CD8-positive, alpha-beta memory T cell (primary cell): ENCODE data around the gene SPON1. TPM values are rescaled to one million over a fixed set of nuclear protein-coding genes. Genes with fewer than 3 reads are reported as not detected.

Experiments
- CTCF ChIA-PET: fragments of 350-600 bp; sonication (Branson Sonifier 250); formaldehyde crosslinking; loops from one replicate; lab custom pipeline; 2021; ENCODE audit warnings: antibody characterized with exemption; lab: Charles Lee
- POLR2A ChIA-PET: fragments of 350-600 bp; sonication (Branson Sonifier 250); formaldehyde crosslinking; loops from one replicate; lab custom pipeline; 2021; ENCODE audit warnings: antibody characterized with exemption; lab: Charles Lee
- DNase-seq, 5 donors: peaks; one replicate each; pipeline versions ENCODE4 v3.0.0 to v3.0.0-alpha.2; 2020 to 2022; ENCODE audit warnings: mixed read lengths in 1 of 5
- H3K27ac ChIP-seq: one replicate; pipeline ENCODE4 v1.7.0; 2013; ENCODE audit warnings: low read depth, mild to moderate bottlenecking, low read length, moderate library complexity
- H3K27me3 ChIP-seq: 2 replicates; pipeline ENCODE4 v1.7.0; 2013; ENCODE audit warnings: low read length, mild to moderate bottlenecking; ENCODE audit not compliant: insufficient read depth, poor library complexity, severe bottlenecking
- H3K36me3 ChIP-seq: 2 replicates; pipeline ENCODE4 v1.7.0; 2013; ENCODE audit warnings: mild to moderate bottlenecking, low read length, moderate library complexity; ENCODE audit not compliant: insufficient read depth
- H3K4me1 ChIP-seq: 2 replicates; pipeline ENCODE4 v1.7.0; 2013; ENCODE audit warnings: mild to moderate bottlenecking, low read length, moderate library complexity; ENCODE audit not compliant: insufficient read depth
- H3K4me3 ChIP-seq: 2 replicates; pipeline ENCODE4 v1.7.0; 2013; ENCODE audit warnings: mild to moderate bottlenecking, low read length
- H3K9me3 ChIP-seq: 2 replicates; pipeline ENCODE4 v1.7.0; 2013; ENCODE audit warnings: mild to moderate bottlenecking, low read length
- H3K27ac Mint-ChIP-seq, 8 donors: one replicate each; pipeline ENCODE4 v1.8.0; 2020 to 2021; ENCODE audit warnings: mixed read lengths in 8 of 8, mild to moderate bottlenecking in 6 of 8, inconsistent platforms in 3 of 8, moderate library complexity in 3 of 8
- H3K27me3 Mint-ChIP-seq, 2 donors: one replicate each; pipeline ENCODE4 v1.8.0; 2020 to 2021; ENCODE audit warnings: mixed read lengths in 2 of 2, mild to moderate bottlenecking in 1 of 2, moderate library complexity in 1 of 2
- H3K36me3 Mint-ChIP-seq, 3 donors: one replicate each; pipeline ENCODE4 v1.8.0; 2020 to 2021; ENCODE audit warnings: mixed read lengths in 3 of 3, inconsistent platforms in 1 of 3, mild to moderate bottlenecking in 1 of 3
- H3K4me1 Mint-ChIP-seq, 3 donors: one replicate each; pipeline ENCODE4 v1.8.0; 2020 to 2021; ENCODE audit warnings: mixed read lengths in 3 of 3, inconsistent platforms in 1 of 3, mild to moderate bottlenecking in 1 of 3
- H3K4me3 Mint-ChIP-seq, 7 donors: one replicate each; pipeline ENCODE4 v1.8.0; 2020 to 2021; ENCODE audit warnings: mixed read lengths in 7 of 7, mild to moderate bottlenecking in 6 of 7, moderate library complexity in 4 of 7, inconsistent platforms in 2 of 7
- H3K9me3 Mint-ChIP-seq, 5 donors: one replicate each; pipeline ENCODE4 v1.8.0; 2020 to 2022; ENCODE audit warnings: mixed read lengths in 5 of 5, mild to moderate bottlenecking in 3 of 5, moderate library complexity in 2 of 5, inconsistent platforms in 1 of 5
- polyA plus RNA-seq: library from polyadenylated mRNA; unstranded; fragments of 300-500 nt; fragmentation: Illumina TruSeq; gene quantifications from one replicate; pipeline ENCODE4 v1.2.3, GENCODE V29; 2021
- total RNA-seq, 2 experiments: library from RNA; stranded (reverse); gene quantifications; one replicate each; pipeline ENCODE4 v1.2.3, GENCODE V29; 2021

SPON1 gene
- total and polyA plus RNA-seq, 3 experiments from 2014 or later, result 0.81 to 2.0 (median 0.97) TPM

- no peak overlapping the region for H3K27ac Mint-ChIP-seq
- Histone ChIP-seq H3K36me3 (no peaks in the 10 kb centered on the region), H3K9me3 (no peaks in the 10 kb centered on the region), H3K27ac (no peak overlapping the region), H3K27me3 (peaks cover 46% of the 10 kb centered on the region), H3K4me1 (peaks cover 15% of the 10 kb centered on the region), H3K4me3 (no peak overlapping the region)
- H3K36me3 Mint-ChIP-seq, result no peaks in the 10 kb centered on the region
- CTCF ChIA-PET, result interaction anchor here (0.9 kb wide), 1 partner anchor 9 kb away, joined by 3 read pairs; no protein-coding TSS in a partner anchor
- H3K9me3 Mint-ChIP-seq, result no peaks in the 10 kb centered on the region
- POLR2A ChIA-PET, result no interaction called here
- H3K4me1 Mint-ChIP-seq, result peaks cover 8 to 21% (median 13%) of the 10 kb centered on the region in 3 donors
- no peak for DNase-seq
- H3K27me3 Mint-ChIP-seq, result peaks cover 36 to 58% of the 10 kb centered on the region in 2 donors
- peak overlapping the region in 1 of 7 donors; percentile 15 for H3K4me3 Mint-ChIP-seq
Measured at GRCh38 chr11:13966013-13966412, 3.5 kb downstream of the SPON1 start.

- Histone ChIP-seq H3K4me1 (peaks cover 15% of the 10 kb centered on the region), H3K27ac (no peak overlapping the region), H3K9me3 (no peaks in the 10 kb centered on the region), H3K27me3 (peaks cover 41% of the 10 kb centered on the region), H3K4me3 (no peak overlapping the region), H3K36me3 (no peaks in the 10 kb centered on the region)
- CTCF ChIA-PET, result interaction anchor here (0.9 kb wide), 1 partner anchor 10 kb away, joined by 3 read pairs; no protein-coding TSS in a partner anchor
- no peaks in the 10 kb centered on the region for H3K9me3 Mint-ChIP-seq
- H3K4me3 Mint-ChIP-seq, result no peak overlapping the region
- H3K4me1 Mint-ChIP-seq, result peaks cover 8 to 21% (median 13%) of the 10 kb centered on the region in 3 donors
- H3K36me3 Mint-ChIP-seq, result no peaks in the 10 kb centered on the region
- POLR2A ChIA-PET, result no interaction called here
- no peak for DNase-seq
- peaks cover 32 to 53% of the 10 kb centered on the region in 2 donors for H3K27me3 Mint-ChIP-seq
- H3K27ac Mint-ChIP-seq, result no peak overlapping the region
Measured at GRCh38 chr11:13966486-13966885, 4.0 kb downstream of the SPON1 start.

GRCh38 chr11:13970986-13971385 is 8.5 kb downstream of the SPON1 start:
- Mint-ChIP-seq H3K9me3 (no peaks in the 10 kb centered on the region), H3K4me3 (no peak overlapping the region), H3K27ac (peak overlapping the region in 2 of 8 donors; percentile 23 to 44), H3K4me1 (peaks cover 0 to 2% (median 0%) of the 10 kb centered on the region in 3 donors), H3K27me3 (peaks cover 6 to 30% of the 10 kb centered on the region in 2 donors), H3K36me3 (no peaks in the 10 kb centered on the region)
- Histone ChIP-seq H3K27ac (no peak overlapping the region), H3K9me3 (no peaks in the 10 kb centered on the region), H3K4me1 (no peaks in the 10 kb centered on the region), H3K27me3 (peaks cover 8% of the 10 kb centered on the region), H3K4me3 (no peak overlapping the region), H3K36me3 (no peaks in the 10 kb centered on the region)
- ChIA-PET CTCF (interaction anchor here (0.8 to 2.1 kb wide), 7 partner anchors 9 to 199 kb away, joined by 3 to 8 read pairs (median 4); partner anchors contain the start of gene SPON1), POLR2A (no interaction called here)
- DNase-seq, result no peak

GRCh38 chr11:13972043-13972910 is 9.8 kb downstream of the SPON1 start:
- no peaks in the 10 kb centered on the region for H3K9me3 Mint-ChIP-seq
- Histone ChIP-seq H3K9me3 (no peaks in the 10 kb centered on the region), H3K27me3 (no peaks in the 10 kb centered on the region), H3K4me3 (no peak overlapping the region), H3K36me3 (no peaks in the 10 kb centered on the region), H3K27ac (no peak overlapping the region), H3K4me1 (no peaks in the 10 kb centered on the region)
- no peaks in the 10 kb centered on the region for H3K36me3 Mint-ChIP-seq
- ChIA-PET CTCF (interaction anchor here (1.3 to 1.5 kb wide), 2 partner anchors 9 to 276 kb away, joined by 3 to 4 read pairs; no protein-coding TSS in a partner anchor), POLR2A (no interaction called here)
- peaks cover 2 to 17% of the 10 kb centered on the region in 2 donors for H3K27me3 Mint-ChIP-seq
- H3K27ac Mint-ChIP-seq, result peak overlapping the region in 1 of 8 donors; percentile 10
- H3K4me1 Mint-ChIP-seq, result peaks cover 0 to 2% (median 0%) of the 10 kb centered on the region in 3 donors
- no peak overlapping the region for H3K4me3 Mint-ChIP-seq
- DNase-seq, result no peak

- DNase-seq, result no peak
- POLR2A ChIA-PET, result no interaction called here
- no peak overlapping the region for H3K27ac Mint-ChIP-seq
Measured at GRCh38 chr11:13972944-13973343, 10.4 kb downstream of the SPON1 start.

GRCh38 chr11:13974631-13975030 is 12.1 kb downstream of the SPON1 start:
- peaks cover 2 to 27% of the 10 kb centered on the region in 2 donors for H3K27me3 Mint-ChIP-seq
- DNase-seq, result no peak
- Histone ChIP-seq H3K4me3 (no peak overlapping the region), H3K36me3 (no peaks in the 10 kb centered on the region), H3K27ac (no peak overlapping the region), H3K9me3 (no peaks in the 10 kb centered on the region), H3K27me3 (no peaks in the 10 kb centered on the region), H3K4me1 (no peaks in the 10 kb centered on the region)
- no peak overlapping the region for H3K4me3 Mint-ChIP-seq
- no peaks in the 10 kb centered on the region for H3K9me3 Mint-ChIP-seq
- POLR2A ChIA-PET, result no interaction called here
- no peaks in the 10 kb centered on the region for H3K36me3 Mint-ChIP-seq
- CTCF ChIA-PET, result interaction anchor here (2.1 kb wide), 1 partner anchor 18 kb away, joined by 6 read pairs; no protein-coding TSS in a partner anchor
- H3K27ac Mint-ChIP-seq, result no peak overlapping the region
- peaks cover 0 to 2% (median 0%) of the 10 kb centered on the region in 3 donors for H3K4me1 Mint-ChIP-seq

More at GRCh38 chr11:13972944-13973343, 10.4 kb downstream of the SPON1 start:
- H3K4me1 ChIP-seq, result no peaks in the 10 kb centered on the region
- H3K27me3 Mint-ChIP-seq, result peaks cover 2 to 16% of the 10 kb centered on the region in 2 donors
- H3K36me3 Mint-ChIP-seq, result no peaks in the 10 kb centered on the region
- no peaks in the 10 kb centered on the region for H3K27me3 ChIP-seq
- no peak overlapping the region for H3K4me3 ChIP-seq
- H3K4me3 Mint-ChIP-seq, result no peak overlapping the region
- CTCF ChIA-PET, result interaction anchor here (1.0 to 2.1 kb wide), 4 partner anchors 9 to 276 kb away, joined by 3 to 6 read pairs (median 4); no protein-coding TSS in a partner anchor
- H3K4me1 Mint-ChIP-seq, result peaks cover 0 to 2% (median 0%) of the 10 kb centered on the region in 3 donors
- no peak overlapping the region for H3K27ac ChIP-seq
- H3K36me3 ChIP-seq, result no peaks in the 10 kb centered on the region
- no peaks in the 10 kb centered on the region for H3K9me3 ChIP-seq
- no peaks in the 10 kb centered on the region for H3K9me3 Mint-ChIP-seq

GRCh38 chr11:13983081-13983751 is 20.7 kb downstream of the SPON1 start:
- Mint-ChIP-seq H3K36me3 (peaks cover 0 to 5% (median 0%) of the 10 kb centered on the region in 3 donors), H3K4me1 (no peaks in the 10 kb centered on the region), H3K9me3 (no peaks in the 10 kb centered on the region), H3K27ac (no peak overlapping the region), H3K27me3 (peaks cover 0 to 15% of the 10 kb centered on the region in 2 donors), H3K4me3 (no peak overlapping the region)
- Histone ChIP-seq H3K27ac (no peak overlapping the region), H3K36me3 (no peaks in the 10 kb centered on the region), H3K4me1 (no peaks in the 10 kb centered on the region), H3K9me3 (no peaks in the 10 kb centered on the region), H3K27me3 (no peaks in the 10 kb centered on the region), H3K4me3 (no peak overlapping the region)
- ChIA-PET POLR2A (no interaction called here), CTCF (interaction anchor here (1.6 kb wide), 1 partner anchor 12 kb away, joined by 3 read pairs; no protein-coding TSS in a partner anchor)
- no peak for DNase-seq
